ENCODE data around the gene LZTR1. TPM values are rescaled to one million over a fixed set of nuclear protein-coding genes. Genes with fewer than 3 reads are reported as not detected.

Gene LZTR1
- total RNA-seq, 4 donors from 2014 or later, result 37.1 to 67.2 (median 55.7) TPM

GRCh38 chr22:20962491-20962945 lies 19.6 kb upstream of the LZTR1 start:
- Histone ChIP-seq H3K27ac (no peak overlapping the region), H3K36me3 (no peaks in the 10 kb centered on the region), H3K4me1 (peaks cover 4 to 17% of the 10 kb centered on the region in 2 donors), H3K27me3 (no peaks in the 10 kb centered on the region), H3K4me3 (replicated peaks in 1 of 3) (no peak overlapping the region), H3K9me3 (no peaks in the 10 kb centered on the region)
- intact Hi-C loops (cut with DNase I), result no loop called here
- no peak for DNase-seq
- WGBS, 2 donors, result 96 to 97% methylated on average over 6 of the region's 6 CpGs
- TF ChIP-seq CTCF (IDR thresholded peaks at IDR 0.05) (no peak), POLR2A (IDR thresholded peaks at IDR 0.05) (no peak)

- no peak for DNase-seq
- Histone ChIP-seq H3K36me3 (no peaks in the 10 kb centered on the region), H3K4me1 (peaks cover 4 to 9% of the 10 kb centered on the region in 2 donors), H3K27me3 (no peaks in the 10 kb centered on the region), H3K27ac (no peak overlapping the region), H3K4me3 (replicated peaks in 1 of 3) (no peak overlapping the region), H3K9me3 (no peaks in the 10 kb centered on the region)
- 85 to 88% methylated on average over 5 to 6 of the region's 7 CpGs for WGBS, 2 donors
- intact Hi-C loops (cut with DNase I), result no loop called here
- no peak for TF ChIP-seq POLR2A (IDR thresholded peaks at IDR 0.05)
- no peak for TF ChIP-seq CTCF (IDR thresholded peaks at IDR 0.05)
Observed at GRCh38 chr22:20963201-20964052, 18.7 kb upstream of the LZTR1 start.

GRCh38 chr22:20964090-20964798 lies 17.9 kb upstream of the LZTR1 start:
- WGBS, 2 donors, result 64 to 70% methylated on average over 6 of the region's 6 CpGs
- Histone ChIP-seq H3K27ac (no peak overlapping the region), H3K9me3 (no peaks in the 10 kb centered on the region), H3K4me3 (replicated peaks in 1 of 3) (peak overlapping the region in 1 of 3 donors; percentile 32), H3K4me1 (peaks cover 4 to 9% of the 10 kb centered on the region in 2 donors), H3K27me3 (no peaks in the 10 kb centered on the region), H3K36me3 (no peaks in the 10 kb centered on the region)
- intact Hi-C loops (cut with DNase I), result no loop called here
- DNase-seq, result no peak
- TF ChIP-seq CTCF (IDR thresholded peaks at IDR 0.05), result no peak

GRCh38 chr22:20964799-20965103 lies 17.3 kb upstream of the LZTR1 start:
- Histone ChIP-seq H3K27ac (no peak overlapping the region), H3K4me1 (peaks cover 4 to 9% of the 10 kb centered on the region in 2 donors), H3K4me3 (replicated peaks in 1 of 3) (peak overlapping the region in 1 of 3 donors; percentile 32), H3K36me3 (no peaks in the 10 kb centered on the region), H3K9me3 (no peaks in the 10 kb centered on the region), H3K27me3 (no peaks in the 10 kb centered on the region)
- no peak for DNase-seq
- WGBS, 2 donors, result 10 to 15% methylated on average over 1 to 5 of the region's 28 CpGs
- intact Hi-C loops (cut with DNase I), result loop anchor here (5.0 kb wide), 1 partner anchor 53 kb away; the partner anchor contains the start of gene P2RX6
- TF ChIP-seq POLR2A (IDR thresholded peaks at IDR 0.05) (no peak), CTCF (IDR thresholded peaks at IDR 0.05) (no peak)
